Progenitor cell of endocrine pancreas (in vitro differentiated cells): ENCODE results near the gene BHLHE23. TPM values are rescaled to one million over a fixed set of nuclear protein-coding genes. Genes with fewer than 3 reads are reported as not detected.

Experiments
- DNase-seq: peaks from one replicate; pipeline ENCODE4 v3.0.0; 2021; ENCODE audit warnings: low spot score; ENCODE audit not compliant: unreplicated experiment
- H3K27ac Mint-ChIP-seq: 2 replicates; pipeline ENCODE4 v1.8.0; 2021; ENCODE audit warnings: mild to moderate bottlenecking, moderate library complexity, mixed read lengths
- H3K27me3 Mint-ChIP-seq: 2 replicates; pipeline ENCODE4 v1.8.0; 2021; ENCODE audit warnings: mixed read lengths
- H3K36me3 Mint-ChIP-seq: 2 replicates; pipeline ENCODE4 v1.8.0; 2022; ENCODE audit warnings: mixed read lengths; ENCODE audit not compliant: insufficient read depth
- H3K4me1 Mint-ChIP-seq: 2 replicates; pipeline ENCODE4 v1.8.0; 2021; ENCODE audit warnings: low read depth, mixed read lengths
- H3K4me3 Mint-ChIP-seq: 2 replicates; pipeline ENCODE4 v1.8.0; 2021; ENCODE audit warnings: low read depth, mild to moderate bottlenecking, moderate library complexity, mixed read lengths
- H3K9me3 Mint-ChIP-seq: 2 replicates; pipeline ENCODE4 v1.8.0; 2021; ENCODE audit warnings: low read depth, mixed read lengths
- total RNA-seq: library from RNA; stranded (reverse); gene quantifications from 2 replicates; pipeline ENCODE4 v1.2.1, GENCODE V29; 2021
- TF ChIP-seq, protein P1 (sequence below): fragments of 200-600 bp; sonication (generic); IDR thresholded peaks from one replicate; pipeline ENCODE4 v1.5.0; 2021; ENCODE audit warnings: antibody characterized with exemption, mild to moderate bottlenecking; ENCODE audit not compliant: unreplicated experiment

Gene BHLHE23
- total RNA-seq, 1 donor from 2014 or later = not detected

DNA sequence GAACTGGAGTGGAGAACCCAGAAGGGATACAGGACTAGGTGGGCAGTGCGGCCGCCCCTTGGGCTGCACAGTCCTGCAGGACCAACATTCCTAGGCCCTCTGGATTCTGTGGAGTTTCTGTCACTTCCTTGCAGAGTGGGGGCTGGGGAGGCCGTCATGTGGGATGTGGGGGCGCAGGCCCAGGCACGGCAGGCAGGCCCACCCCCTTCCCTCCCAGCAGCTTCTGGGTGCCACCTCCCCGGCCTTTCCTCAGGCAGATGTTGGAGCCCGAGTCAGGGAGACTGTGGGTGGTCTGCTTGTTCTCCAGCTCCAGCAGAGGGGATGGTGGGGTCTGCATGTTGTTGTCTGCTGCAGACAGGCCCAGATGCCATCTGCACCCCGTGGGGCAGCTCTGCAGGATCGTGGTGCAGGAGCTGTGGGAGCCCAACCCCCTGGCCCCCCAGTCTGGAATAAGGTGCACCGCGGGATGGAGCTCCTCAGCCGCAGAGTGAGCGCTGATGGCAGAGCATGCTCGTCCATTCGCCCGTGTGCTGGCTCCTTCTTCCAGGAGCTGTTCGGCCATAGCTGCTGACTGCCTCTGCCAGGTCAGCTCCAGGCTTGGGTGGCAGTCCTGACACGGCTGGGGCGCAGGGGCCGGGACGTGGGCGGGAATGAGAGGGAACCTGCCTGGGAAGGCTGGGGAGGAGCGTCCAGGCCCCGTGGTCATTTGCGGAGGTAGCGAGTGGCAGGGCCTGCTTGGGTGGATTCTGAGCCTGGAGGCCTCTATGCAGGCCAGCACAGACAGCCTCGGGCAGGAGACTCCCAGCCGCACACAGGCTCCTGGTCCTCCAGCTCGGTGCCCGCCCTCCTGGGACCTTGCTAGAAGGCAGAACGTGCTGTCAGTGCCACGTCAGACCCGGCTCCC, 36.2 kb downstream of the BHLHE23 start:
- DNase-seq = no peak

DNA sequence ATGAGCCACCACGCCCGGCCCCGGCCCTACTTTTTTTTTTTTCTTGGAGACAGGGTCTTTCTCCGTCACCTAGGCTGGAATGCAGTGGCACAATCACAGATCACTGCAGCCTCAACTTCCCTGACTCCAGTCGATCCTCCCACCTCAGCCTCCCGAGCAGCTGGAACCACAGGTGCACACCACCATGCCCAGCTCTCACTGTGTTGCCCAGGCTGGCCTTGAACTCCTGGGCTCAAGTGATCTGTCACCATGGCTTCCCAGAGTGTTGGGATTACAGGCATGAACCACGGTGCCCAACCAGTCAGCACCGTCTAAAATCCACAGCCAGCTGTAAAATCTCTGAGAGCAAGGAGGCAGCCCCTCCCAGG, 36.8 kb downstream of the BHLHE23 start:
- Mint-ChIP-seq H3K4me1 (peaks cover 1% of the 10 kb centered on the region), H3K9me3 (no peaks in the 10 kb centered on the region), H3K4me3 (no peak overlapping the region), H3K36me3 (no peaks in the 10 kb centered on the region), H3K27ac (no peak overlapping the region), H3K27me3 (peaks cover 41% of the 10 kb centered on the region)
- DNase-seq = no peak
- TF ChIP-seq, protein P1, sequence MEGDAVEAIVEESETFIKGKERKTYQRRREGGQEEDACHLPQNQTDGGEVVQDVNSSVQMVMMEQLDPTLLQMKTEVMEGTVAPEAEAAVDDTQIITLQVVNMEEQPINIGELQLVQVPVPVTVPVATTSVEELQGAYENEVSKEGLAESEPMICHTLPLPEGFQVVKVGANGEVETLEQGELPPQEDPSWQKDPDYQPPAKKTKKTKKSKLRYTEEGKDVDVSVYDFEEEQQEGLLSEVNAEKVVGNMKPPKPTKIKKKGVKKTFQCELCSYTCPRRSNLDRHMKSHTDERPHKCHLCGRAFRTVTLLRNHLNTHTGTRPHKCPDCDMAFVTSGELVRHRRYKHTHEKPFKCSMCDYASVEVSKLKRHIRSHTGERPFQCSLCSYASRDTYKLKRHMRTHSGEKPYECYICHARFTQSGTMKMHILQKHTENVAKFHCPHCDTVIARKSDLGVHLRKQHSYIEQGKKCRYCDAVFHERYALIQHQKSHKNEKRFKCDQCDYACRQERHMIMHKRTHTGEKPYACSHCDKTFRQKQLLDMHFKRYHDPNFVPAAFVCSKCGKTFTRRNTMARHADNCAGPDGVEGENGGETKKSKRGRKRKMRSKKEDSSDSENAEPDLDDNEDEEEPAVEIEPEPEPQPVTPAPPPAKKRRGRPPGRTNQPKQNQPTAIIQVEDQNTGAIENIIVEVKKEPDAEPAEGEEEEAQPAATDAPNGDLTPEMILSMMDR = no peak

More for the DNA sequence above, 36.2 kb downstream of the BHLHE23 start:
- no peaks in the 10 kb centered on the region for H3K9me3 Mint-ChIP-seq
- no peak overlapping the region for H3K4me3 Mint-ChIP-seq
- TF ChIP-seq, protein P1 = no peak
- peaks cover 45% of the 10 kb centered on the region for H3K27me3 Mint-ChIP-seq
- H3K36me3 Mint-ChIP-seq = no peaks in the 10 kb centered on the region
- H3K27ac Mint-ChIP-seq = no peak overlapping the region
- H3K4me1 Mint-ChIP-seq = peaks cover 1% of the 10 kb centered on the region

DNA sequence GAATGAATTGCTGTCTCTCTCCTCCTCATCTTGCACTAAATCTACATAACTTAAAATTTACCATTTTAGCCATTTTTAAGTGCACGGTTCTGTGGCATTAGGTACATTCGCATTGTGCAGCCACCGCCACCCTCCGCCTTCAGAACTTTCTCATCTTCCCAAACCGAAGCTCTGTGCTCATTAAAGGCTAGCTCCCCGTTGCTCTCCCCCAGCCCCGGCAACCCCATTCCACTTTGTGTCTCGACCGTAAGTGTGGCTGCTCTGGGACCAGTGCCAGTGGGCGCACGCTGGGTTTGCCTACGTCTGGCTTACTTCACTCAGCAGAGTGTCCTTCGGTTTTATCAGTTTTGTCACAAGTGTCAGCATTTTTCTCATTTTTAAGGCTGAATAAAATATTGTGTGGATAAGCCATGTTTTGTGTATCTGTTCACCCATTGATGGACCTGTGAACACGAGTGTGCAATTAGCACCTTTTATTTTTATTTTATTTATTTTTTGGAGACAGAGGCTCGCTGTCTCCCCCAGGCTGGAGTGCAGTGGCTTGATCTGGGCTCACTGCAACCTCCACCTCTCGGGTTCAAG, 37.5 kb downstream of the BHLHE23 start:
- TF ChIP-seq, protein P1 = no peak
- no peaks in the 10 kb centered on the region for H3K9me3 Mint-ChIP-seq
- peaks cover 1% of the 10 kb centered on the region for H3K4me1 Mint-ChIP-seq
- no peaks in the 10 kb centered on the region for H3K36me3 Mint-ChIP-seq
- H3K4me3 Mint-ChIP-seq = no peak overlapping the region
- no peak for DNase-seq
- peaks cover 35% of the 10 kb centered on the region for H3K27me3 Mint-ChIP-seq
- H3K27ac Mint-ChIP-seq = no peak overlapping the region

DNA sequence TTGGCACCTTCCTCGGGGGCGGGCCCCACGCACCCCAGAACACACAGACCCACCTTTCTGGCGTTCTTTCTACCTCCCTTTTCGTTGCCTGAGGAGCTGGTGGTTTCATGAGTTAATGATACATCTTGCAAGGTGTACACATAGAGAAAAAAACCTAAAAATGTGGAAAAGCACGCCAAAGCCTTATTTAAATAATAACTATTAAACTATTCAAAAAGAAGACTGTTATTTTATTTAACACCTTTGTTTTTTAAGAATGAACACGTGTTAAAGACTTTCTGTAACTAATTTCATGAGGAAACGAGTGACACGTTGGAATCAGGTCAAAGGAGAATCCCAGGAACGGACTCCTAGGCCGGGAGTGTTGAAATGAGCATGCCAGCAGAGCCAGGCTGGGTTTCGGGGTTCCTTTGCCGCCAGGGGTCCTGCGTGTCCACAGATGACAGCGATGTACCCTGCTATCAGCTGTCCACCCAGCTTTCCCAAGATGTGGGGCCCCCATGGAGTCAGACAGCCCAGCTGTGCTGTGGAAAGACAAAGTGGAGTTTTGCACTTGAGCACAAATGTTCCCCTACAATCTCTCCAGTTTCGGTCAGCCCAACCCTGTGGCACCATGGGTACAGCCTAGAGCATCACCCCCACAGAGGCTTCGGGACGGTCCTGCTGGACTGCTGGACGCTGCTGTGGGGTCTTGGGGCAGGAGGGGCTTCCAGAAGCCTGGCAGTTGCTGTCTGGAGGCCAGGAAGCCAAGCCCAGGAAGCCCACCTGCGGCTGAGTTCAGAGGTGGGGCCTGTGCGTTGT, 38.2 kb downstream of the BHLHE23 start:
- TF ChIP-seq, protein P1 = no peak
- Mint-ChIP-seq H3K36me3 (no peaks in the 10 kb centered on the region), H3K27ac (no peak overlapping the region), H3K4me3 (no peak overlapping the region), H3K4me1 (peaks cover 1% of the 10 kb centered on the region), H3K9me3 (no peaks in the 10 kb centered on the region), H3K27me3 (peaks cover 28% of the 10 kb centered on the region)
- no peak for DNase-seq
